NCI-H1048 (cell line): Measurements from ENCODE around the gene FRRS1.
"Not testable (repeated sequence)": the region's sequence is repeated elsewhere in the genome, so short reads cannot be mapped to it uniquely, and the experiment has no call there.

Experiments
- DNase-seq: peaks from one replicate; lab custom pipeline; 2025; lab: John Stamatoyannopoulos, UW

FRRS1 gene

GRCh38 chr1:99768104-99768503 lies 1.7 kb upstream of the FRRS1 start:
- DNase-seq = no peak

GRCh38 chr1:99764909-99765308 lies 1.5 kb downstream of the FRRS1 start:
- DNase-seq = no peak

GRCh38 chr1:99764439-99764838 lies 2.0 kb downstream of the FRRS1 start:
- DNase-seq = no peak

- DNase-seq = no peak
Measured at GRCh38 chr1:99763956-99764355, 2.5 kb downstream of the FRRS1 start.

- no peak for DNase-seq
Measured at GRCh38 chr1:99761774-99762173, 4.7 kb downstream of the FRRS1 start.

- DNase-seq = no peak
Measured at GRCh38 chr1:99759518-99760160, 6.8 kb downstream of the FRRS1 start.

GRCh38 chr1:99758686-99759517 lies 7.5 kb downstream of the FRRS1 start:
- DNase-seq = not testable (repeated sequence)

GRCh38 chr1:99758073-99758511 lies 8.3 kb downstream of the FRRS1 start:
- no peak for DNase-seq

GRCh38 chr1:99756598-99756997 lies 9.8 kb downstream of the FRRS1 start:
- no peak for DNase-seq

- no peak for DNase-seq
Measured at GRCh38 chr1:99755664-99756063, 10.8 kb downstream of the FRRS1 start.

- no peak for DNase-seq
Measured at GRCh38 chr1:99754697-99755096, 11.7 kb downstream of the FRRS1 start.

- no peak for DNase-seq
Measured at GRCh38 chr1:99754055-99754626, 12.3 kb downstream of the FRRS1 start.

- DNase-seq = no peak
Measured at GRCh38 chr1:99751877-99752504, 14.4 kb downstream of the FRRS1 start.

GRCh38 chr1:99749504-99750347 lies 16.7 kb downstream of the FRRS1 start:
- no peak for DNase-seq

GRCh38 chr1:99748419-99748818 lies 18.0 kb downstream of the FRRS1 start:
- DNase-seq = no peak

- no peak for DNase-seq
Measured at GRCh38 chr1:99745684-99746083, 20.8 kb downstream of the FRRS1 start.

- no peak for DNase-seq
Measured at GRCh38 chr1:99745061-99745460, 21.4 kb downstream of the FRRS1 start.

GRCh38 chr1:99740141-99740540 lies 26.3 kb downstream of the FRRS1 start:
- DNase-seq = no peak

GRCh38 chr1:99738858-99739465 lies 27.5 kb downstream of the FRRS1 start:
- no peak for DNase-seq

- DNase-seq = no peak
Measured at GRCh38 chr1:99737016-99737415, 29.4 kb downstream of the FRRS1 start.

GRCh38 chr1:99735852-99736251 lies 30.6 kb downstream of the FRRS1 start:
- no peak for DNase-seq
